ENCODE data around the gene ABCA2.

Gene ABCA2, protein sequence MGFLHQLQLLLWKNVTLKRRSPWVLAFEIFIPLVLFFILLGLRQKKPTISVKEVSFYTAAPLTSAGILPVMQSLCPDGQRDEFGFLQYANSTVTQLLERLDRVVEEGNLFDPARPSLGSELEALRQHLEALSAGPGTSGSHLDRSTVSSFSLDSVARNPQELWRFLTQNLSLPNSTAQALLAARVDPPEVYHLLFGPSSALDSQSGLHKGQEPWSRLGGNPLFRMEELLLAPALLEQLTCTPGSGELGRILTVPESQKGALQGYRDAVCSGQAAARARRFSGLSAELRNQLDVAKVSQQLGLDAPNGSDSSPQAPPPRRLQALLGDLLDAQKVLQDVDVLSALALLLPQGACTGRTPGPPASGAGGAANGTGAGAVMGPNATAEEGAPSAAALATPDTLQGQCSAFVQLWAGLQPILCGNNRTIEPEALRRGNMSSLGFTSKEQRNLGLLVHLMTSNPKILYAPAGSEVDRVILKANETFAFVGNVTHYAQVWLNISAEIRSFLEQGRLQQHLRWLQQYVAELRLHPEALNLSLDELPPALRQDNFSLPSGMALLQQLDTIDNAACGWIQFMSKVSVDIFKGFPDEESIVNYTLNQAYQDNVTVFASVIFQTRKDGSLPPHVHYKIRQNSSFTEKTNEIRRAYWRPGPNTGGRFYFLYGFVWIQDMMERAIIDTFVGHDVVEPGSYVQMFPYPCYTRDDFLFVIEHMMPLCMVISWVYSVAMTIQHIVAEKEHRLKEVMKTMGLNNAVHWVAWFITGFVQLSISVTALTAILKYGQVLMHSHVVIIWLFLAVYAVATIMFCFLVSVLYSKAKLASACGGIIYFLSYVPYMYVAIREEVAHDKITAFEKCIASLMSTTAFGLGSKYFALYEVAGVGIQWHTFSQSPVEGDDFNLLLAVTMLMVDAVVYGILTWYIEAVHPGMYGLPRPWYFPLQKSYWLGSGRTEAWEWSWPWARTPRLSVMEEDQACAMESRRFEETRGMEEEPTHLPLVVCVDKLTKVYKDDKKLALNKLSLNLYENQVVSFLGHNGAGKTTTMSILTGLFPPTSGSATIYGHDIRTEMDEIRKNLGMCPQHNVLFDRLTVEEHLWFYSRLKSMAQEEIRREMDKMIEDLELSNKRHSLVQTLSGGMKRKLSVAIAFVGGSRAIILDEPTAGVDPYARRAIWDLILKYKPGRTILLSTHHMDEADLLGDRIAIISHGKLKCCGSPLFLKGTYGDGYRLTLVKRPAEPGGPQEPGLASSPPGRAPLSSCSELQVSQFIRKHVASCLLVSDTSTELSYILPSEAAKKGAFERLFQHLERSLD (N-terminal part only)

DNA sequence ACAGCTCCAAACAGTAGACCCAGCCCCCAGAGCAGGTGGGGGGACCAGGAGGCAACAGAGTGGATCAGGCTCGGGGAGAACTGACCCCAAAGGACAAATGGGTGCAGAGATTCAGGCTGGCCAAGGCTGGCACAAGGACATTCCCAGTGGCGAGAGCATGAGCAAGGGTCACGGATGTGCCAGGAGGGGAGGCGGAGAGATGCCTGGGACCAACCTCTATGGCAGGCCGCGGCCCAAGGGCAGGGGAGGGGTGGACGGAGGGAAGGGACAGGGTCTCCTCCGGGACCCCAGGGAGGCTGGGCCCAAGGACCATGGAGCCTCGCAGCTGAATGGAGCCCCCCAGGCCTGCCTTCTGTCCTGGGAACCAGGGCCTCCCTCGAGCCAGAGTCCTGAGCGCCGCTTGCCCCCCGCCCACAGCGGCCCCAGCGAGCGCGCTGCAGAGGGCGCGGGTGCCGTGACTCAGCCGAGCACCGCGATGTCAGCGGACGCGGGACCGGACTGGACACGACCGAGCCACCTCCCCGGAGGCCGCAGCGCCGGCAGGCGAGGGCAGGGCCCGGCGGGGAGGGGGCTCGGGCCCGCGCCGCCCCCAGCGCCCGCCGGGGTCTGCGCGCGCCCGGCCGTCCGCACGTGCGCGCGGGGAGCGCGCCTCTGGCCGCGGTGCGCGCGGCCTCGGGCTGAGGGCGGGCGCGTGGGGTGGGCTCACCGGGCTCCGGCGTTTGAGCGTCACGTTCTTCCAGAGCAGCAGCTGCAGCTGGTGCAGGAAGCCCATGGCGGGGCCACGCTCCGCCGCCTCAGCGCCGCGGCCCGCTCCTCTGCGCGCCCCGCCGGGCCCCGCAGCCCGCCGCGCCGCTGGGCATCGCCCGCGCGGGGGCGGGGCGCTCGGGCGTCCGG lies at the start of gene ABCA2:
ABCA2 (minus strand) TSS at position 869 of the 894 bp plus-strand sequence; CDS start at position 772, 97 bp downstream.
- DNase-seq = no peak
- TF ChIP-seq POLR2A (IDR thresholded peaks at IDR 0.05; ENCODE audit: low read length) (no peak), GATA1 (IDR thresholded peaks at IDR 0.05; ENCODE audit: low read depth, low read length) (no peak)

GRCh38 chr9:137077010-137077747 lies 49.1 kb upstream of the ABCA2 start, which contains the start of gene UAP1L1:
TSS of gene UAP1L1 (plus strand) at chr9:137077517. CDS start at chr9:137077533, 16 bp downstream.
- peak; percentile 62 to 74 for DNase-seq
- TF ChIP-seq GATA1 (IDR thresholded peaks at IDR 0.05; ENCODE audit: low read depth, low read length) = no peak
- TF ChIP-seq POLR2A (IDR thresholded peaks at IDR 0.05; ENCODE audit: low read length) = no peak

DNA sequence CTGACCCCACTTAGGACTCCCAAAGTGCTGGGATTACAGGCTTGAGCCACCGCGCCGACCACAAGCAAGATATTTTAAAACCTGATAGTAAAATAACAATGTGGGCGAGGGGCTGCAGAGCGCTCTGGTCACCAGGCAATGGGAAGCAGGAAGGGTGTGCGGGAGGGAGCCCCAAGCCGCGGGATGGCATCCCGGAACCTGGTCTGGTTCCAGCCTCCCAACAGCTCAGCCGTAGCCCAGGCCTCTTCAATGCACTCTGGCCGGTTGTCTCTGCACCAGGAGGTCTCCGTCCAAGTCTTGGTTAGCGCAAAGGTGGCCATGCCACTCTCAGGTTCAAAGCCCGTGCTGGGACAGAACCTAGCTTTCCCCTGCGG lies 48.6 kb upstream of the ABCA2 start:
- TF ChIP-seq POLR2A (IDR thresholded peaks at IDR 0.05; ENCODE audit: low read length) = no peak
- TF ChIP-seq GATA1 (IDR thresholded peaks at IDR 0.05; ENCODE audit: low read depth, low read length) = no peak
- DNase-seq = no peak

DNA sequence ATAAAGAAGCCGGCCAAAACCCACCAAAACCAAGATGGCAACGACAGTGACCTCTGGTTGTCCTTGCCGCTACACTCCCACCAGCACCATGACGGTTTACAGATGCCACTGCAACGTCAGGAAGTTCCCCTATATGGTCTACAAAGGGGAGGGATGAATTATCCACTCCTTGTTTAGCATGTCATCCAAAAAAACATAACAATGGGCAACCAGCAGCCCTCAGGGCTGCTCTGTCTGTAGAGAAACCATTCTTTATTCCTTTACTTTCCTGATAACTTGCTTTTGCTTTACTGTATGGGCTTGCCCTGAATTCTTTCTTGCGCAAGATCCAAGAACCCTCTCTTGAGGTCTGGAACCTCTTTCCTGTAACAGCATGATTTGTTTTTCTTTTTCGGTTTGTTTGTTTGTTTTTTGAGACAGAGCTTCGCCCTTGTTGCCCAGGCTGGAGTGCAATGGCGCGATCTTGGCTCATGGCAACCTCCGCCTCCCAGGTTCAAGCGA lies 47.3 kb upstream of the ABCA2 start:
- TF ChIP-seq GATA1 (IDR thresholded peaks at IDR 0.05; ENCODE audit: low read depth, low read length) (no peak), POLR2A (IDR thresholded peaks at IDR 0.05; ENCODE audit: low read length) (no peak)

GRCh38 chr9:137074657-137075274 lies 46.7 kb upstream of the ABCA2 start:
- no peak for DNase-seq
- TF ChIP-seq POLR2A (IDR thresholded peaks at IDR 0.05; ENCODE audit: low read length) = no peak
- TF ChIP-seq GATA1 (IDR thresholded peaks at IDR 0.05; ENCODE audit: low read depth, low read length) = no peak

More for the DNA sequence above, 47.3 kb upstream of the ABCA2 start:
- no peak for DNase-seq

DNA sequence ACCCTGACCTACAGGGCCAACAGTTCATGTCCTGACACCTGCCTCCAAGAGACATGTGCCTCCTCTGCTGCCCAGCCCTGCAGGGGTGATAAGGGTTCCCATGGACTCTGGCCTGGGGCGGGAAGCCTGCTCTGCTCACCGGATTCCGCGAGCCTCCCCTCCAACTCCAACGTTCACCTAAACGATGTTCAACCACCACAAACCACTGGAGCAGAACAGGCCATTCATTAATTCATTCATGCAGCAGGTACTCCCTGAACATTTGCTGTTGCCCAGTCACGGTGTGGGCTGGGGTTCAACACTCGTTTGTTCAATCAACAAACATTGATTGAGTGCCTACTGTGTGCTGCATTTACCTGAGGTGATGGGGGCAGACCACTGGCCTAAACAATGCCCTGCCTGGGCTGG lies 46.0 kb upstream of the ABCA2 start:
- no peak for DNase-seq
- TF ChIP-seq POLR2A (IDR thresholded peaks at IDR 0.05; ENCODE audit: low read length) = no peak
- TF ChIP-seq GATA1 (IDR thresholded peaks at IDR 0.05; ENCODE audit: low read depth, low read length) = no peak

GRCh38 chr9:137071282-137071681 lies 43.2 kb upstream of the ABCA2 start:
- TF ChIP-seq POLR2A (IDR thresholded peaks at IDR 0.05; ENCODE audit: low read length) (no peak), GATA1 (IDR thresholded peaks at IDR 0.05; ENCODE audit: low read depth, low read length) (no peak)
- DNase-seq = no peak

DNA sequence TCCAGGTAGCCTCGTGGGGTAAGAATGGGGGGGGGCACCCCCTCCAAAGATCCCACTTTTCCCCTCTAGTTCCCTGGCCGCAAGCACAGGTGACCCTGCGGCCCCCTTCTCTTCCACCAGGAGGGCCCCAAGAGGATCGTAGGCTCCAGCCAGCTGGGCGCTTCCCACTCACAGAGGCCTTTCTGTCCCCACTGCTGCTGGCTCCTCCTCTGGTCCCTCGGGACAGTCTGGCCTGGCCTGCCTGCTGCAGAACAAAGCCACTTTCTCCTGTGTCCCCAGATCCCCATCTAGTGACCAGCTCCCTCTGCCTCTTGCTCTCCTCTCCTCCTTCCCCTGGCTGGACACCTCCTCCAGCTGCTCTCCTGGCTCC lies 42.9 kb upstream of the ABCA2 start:
- no peak for TF ChIP-seq GATA1 (IDR thresholded peaks at IDR 0.05; ENCODE audit: low read depth, low read length)
- peak; percentile 2 for TF ChIP-seq POLR2A (IDR thresholded peaks at IDR 0.05; ENCODE audit: low read length)
- DNase-seq = no peak

DNA sequence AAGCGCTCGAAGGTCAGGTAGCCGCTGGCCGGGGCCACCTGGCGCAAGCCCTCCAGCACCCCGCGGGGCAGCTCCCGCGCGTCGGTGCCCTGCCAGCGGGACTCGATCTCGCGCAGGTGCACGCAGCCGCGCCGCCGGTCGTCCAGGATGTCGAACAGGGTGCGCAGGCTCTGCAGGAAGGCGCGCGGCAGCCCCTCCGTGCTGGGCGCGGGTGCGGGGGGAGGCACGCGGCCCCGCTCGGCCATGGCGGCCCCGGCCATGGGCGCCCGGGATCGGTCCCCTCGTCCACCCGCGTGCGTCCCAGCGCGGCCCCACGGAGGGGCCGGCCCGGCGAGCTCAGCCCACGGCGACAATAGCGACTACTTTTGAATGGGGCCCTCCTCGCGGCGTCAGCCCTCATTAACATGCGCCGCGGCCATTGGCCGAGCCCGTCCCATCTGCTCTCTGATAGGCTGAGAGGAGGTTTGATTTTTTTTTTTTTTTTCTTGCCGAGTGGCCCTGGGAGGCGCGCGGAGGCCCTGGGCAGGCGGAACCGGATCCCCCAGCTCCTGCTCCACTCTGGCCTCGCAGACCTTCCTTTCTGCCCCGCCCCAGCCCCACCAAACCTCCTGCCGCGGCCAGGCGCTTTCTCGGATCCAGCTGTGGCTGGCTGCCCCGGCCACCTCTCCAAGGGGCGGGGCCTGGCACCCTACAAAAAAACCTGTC lies 42.3 kb upstream of the ABCA2 start, which contains the start of gene SAPCD2:
SAPCD2 (minus strand) TSS at position 357 of the 705 bp plus-strand sequence; CDS start at position 260, 97 bp downstream.
- DNase-seq = peak; percentile 92

GRCh38 chr9:137069508-137070091 lies 41.6 kb upstream of the ABCA2 start:
- peak; percentile 34 to 37 for DNase-seq
- TF ChIP-seq POLR2A (IDR thresholded peaks at IDR 0.05; ENCODE audit: low read length) = no peak
- TF ChIP-seq GATA1 (IDR thresholded peaks at IDR 0.05; ENCODE audit: low read depth, low read length) = no peak

More for the DNA sequence above, 42.3 kb upstream of the ABCA2 start, which contains the start of gene SAPCD2:
- TF ChIP-seq POLR2A (IDR thresholded peaks at IDR 0.05; ENCODE audit: low read length) (peak; percentile 52), GATA1 (IDR thresholded peaks at IDR 0.05; ENCODE audit: low read depth, low read length) (no peak)

Measured in erythroblast (primary cell).